Anterior cingulate cortex (tissue), 58 donors: ENCODE measurements around the gene CNTN6.

Experiments
- DNase-seq, 58 donors: peaks; one replicate each; lab custom pipeline; 2025; lab: John Stamatoyannopoulos, UW

Gene CNTN6

GRCh38 chr3:1400571-1400970 is 307.7 kb downstream of the CNTN6 start:
- no peak for DNase-seq

GRCh38 chr3:1404270-1404962 is 311.6 kb downstream of the CNTN6 start:
- DNase-seq = no peak

GRCh38 chr3:1406250-1406649 is 313.4 kb downstream of the CNTN6 start:
- DNase-seq = no peak

GRCh38 chr3:1421577-1421976 is 328.8 kb downstream of the CNTN6 start:
- no peak for DNase-seq

GRCh38 chr3:1423566-1424089 is 330.8 kb downstream of the CNTN6 start:
- no peak for DNase-seq

GRCh38 chr3:1439395-1439794 is 346.6 kb downstream of the CNTN6 start:
- DNase-seq = no peak

GRCh38 chr3:1442271-1442670 is 349.4 kb downstream of the CNTN6 start:
- no peak for DNase-seq

- no peak for DNase-seq
These were observed 351.4 kb downstream of the CNTN6 start for GRCh38 chr3:1444195-1444594.

- DNase-seq = peak in 2 of 58 donors; percentile 6 to 65
These were observed 353.7 kb downstream of the CNTN6 start for GRCh38 chr3:1446531-1446930.

- no peak for DNase-seq
These were observed 354.6 kb downstream of the CNTN6 start for GRCh38 chr3:1447452-1447851.

- DNase-seq = no peak
These were observed 355.6 kb downstream of the CNTN6 start for GRCh38 chr3:1448443-1448842.
